ENCODE data around the gene FXYD5.

- TF ChIP-seq CTCF (IDR thresholded peaks at IDR 0.05) (no peak), POLR2A (IDR thresholded peaks at IDR 0.05) (no peak)
Observed at GRCh38 chr19:35177377-35178274, 23.1 kb downstream of the FXYD5 start.
